GM23248 (cell line): Measurements from ENCODE around the gene RASL12.

Experiments used
- EZH2 ChIP-seq: fragments of 200-600 bp; sonication (generic); IDR thresholded peaks from 2 replicates; pipeline ENCODE4 v1.6.1; 2018; ENCODE audit warnings: antibody characterized with exemption, mild to moderate bottlenecking; ENCODE audit not compliant: insufficient read depth, poor library complexity, severe bottlenecking
- EZH2phosphoT487 ChIP-seq: fragments of 200-600 bp; sonication (generic); IDR thresholded peaks from 2 replicates; pipeline ENCODE4 v1.6.1; 2018; ENCODE audit warnings: antibody characterized with exemption, moderate library complexity, mild to moderate bottlenecking, low read depth; ENCODE audit not compliant: insufficient read depth

DNA sequence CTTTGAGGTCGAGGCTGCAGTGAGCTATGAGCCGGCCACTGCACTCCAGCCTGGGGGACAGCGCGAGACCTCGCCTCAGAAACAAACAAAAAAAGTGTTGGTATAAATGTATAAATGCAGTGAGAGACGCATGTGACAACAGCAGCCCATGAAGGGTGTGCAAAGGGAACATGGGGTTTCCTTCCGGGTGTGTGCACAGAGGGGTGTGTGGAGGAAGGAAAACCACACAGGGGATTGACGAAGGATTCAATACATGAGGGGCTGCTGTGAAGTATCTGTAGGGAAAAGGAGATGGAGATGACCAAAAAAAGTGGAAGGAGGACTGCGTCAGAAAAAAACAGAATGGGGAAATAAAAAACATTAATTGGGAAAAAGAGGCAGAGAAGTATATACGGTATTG is 39.5 kb downstream of the RASL12 start:
- TF ChIP-seq EZH2 (no peak), EZH2phosphoT487 (no peak)
